ENCODE measurements around the gene PHLDA2.
A peak's percentile ranks its signal among the peaks of the same experiment; 100 is the strongest.
"Not testable (repeated sequence)": the region's sequence is repeated elsewhere in the genome, so short reads cannot be mapped to it uniquely, and the experiment has no call there.

PHLDA2 gene

GRCh38 chr11:2914455-2915195 is 14.6 kb downstream of the PHLDA2 start:
- peak in 1 of 2 experiments; percentile 30 for DNase-seq

GRCh38 chr11:2913776-2914175 is 15.4 kb downstream of the PHLDA2 start:
- no peak for DNase-seq

- no peak for DNase-seq
These were observed 16.2 kb downstream of the PHLDA2 start for GRCh38 chr11:2913019-2913431.

DNA sequence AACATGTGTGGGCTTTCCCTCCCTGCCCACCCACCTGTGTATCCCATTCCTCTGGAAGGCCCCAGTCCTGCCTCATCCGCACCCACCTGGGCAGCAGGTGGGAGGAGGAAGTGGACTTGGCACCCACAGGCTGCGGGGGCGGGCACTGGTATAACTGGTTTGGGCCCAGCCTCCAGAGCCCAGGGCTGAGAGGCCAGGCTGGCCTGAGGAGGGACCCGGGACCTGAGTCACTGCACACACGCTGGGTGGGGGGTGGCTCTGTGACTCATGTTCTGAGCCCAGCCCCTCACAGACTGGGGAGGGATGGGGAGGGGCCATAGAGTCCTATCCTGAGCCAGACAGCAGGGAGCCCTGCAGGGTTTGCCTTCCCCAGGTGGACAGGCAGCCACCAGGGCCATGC is 16.7 kb downstream of the PHLDA2 start:
- DNase-seq, result no peak

DNA sequence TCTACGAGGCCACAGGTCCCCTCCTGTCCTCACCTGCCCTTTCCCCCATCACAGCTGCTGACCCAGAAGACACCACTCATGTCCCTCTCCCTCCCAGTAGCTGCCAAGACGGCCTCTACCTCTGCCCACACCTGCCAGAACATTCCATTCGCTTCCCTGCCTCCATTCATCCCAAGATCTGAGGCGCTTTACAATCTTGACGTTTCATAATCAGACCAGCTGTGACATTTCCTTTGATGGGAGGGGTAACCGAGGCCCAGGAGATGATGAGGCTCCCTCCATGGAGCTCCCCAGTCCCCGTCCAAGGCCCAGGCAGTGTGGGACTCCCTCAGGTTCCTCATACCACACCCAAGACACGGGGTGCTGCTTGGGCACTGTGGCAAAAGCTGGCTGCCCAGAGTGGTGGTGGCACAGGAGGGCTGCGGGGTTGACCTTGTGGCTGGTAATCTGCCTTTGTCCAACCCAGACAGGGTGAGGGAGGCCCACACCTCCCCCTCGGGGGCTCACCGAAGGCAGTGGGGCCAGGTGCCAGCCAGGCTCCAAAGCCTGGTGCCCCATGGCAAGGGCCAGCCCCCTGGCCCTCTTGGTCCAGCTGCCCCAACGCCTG is 17.3 kb downstream of the PHLDA2 start:
- DNase-seq, result no peak

- no peak for DNase-seq
These were observed 18.0 kb downstream of the PHLDA2 start for GRCh38 chr11:2911088-2911784.

DNA sequence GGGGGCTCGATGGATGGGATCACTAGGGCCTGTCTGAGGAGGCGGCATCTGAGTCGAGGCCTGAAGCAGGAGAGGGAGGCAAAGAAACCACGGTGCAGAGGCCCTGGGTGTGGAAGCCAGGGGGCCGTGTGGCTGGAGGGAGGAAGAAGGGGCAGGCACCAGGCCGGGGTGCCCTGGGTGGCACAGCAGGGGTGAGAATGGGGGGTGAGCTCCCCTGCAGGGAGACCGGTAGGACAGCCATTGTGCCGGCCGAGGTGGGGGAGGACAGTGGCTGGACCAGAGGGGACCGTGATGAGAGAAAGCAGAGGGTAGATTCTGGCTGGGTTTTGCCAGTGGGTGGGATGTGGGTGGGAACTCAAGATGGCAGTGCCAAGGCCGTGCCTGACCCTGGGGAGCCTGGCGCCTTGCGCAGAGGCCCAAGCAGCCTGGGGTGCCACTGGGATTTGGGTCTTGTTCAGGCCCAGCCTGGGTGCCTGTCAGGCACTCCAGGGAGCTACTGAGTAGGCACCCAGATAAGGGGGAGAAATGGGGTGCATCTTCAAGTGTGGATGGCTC is 18.7 kb downstream of the PHLDA2 start:
- no peak for DNase-seq

GRCh38 chr11:2909133-2909902 is 19.9 kb downstream of the PHLDA2 start:
- DNase-seq, result no peak

- no peak for DNase-seq
These were observed 21.1 kb downstream of the PHLDA2 start for GRCh38 chr11:2908130-2908529.

- not testable (repeated sequence) for DNase-seq
These were observed 23.9 kb downstream of the PHLDA2 start for GRCh38 chr11:2905299-2905698.

DNA sequence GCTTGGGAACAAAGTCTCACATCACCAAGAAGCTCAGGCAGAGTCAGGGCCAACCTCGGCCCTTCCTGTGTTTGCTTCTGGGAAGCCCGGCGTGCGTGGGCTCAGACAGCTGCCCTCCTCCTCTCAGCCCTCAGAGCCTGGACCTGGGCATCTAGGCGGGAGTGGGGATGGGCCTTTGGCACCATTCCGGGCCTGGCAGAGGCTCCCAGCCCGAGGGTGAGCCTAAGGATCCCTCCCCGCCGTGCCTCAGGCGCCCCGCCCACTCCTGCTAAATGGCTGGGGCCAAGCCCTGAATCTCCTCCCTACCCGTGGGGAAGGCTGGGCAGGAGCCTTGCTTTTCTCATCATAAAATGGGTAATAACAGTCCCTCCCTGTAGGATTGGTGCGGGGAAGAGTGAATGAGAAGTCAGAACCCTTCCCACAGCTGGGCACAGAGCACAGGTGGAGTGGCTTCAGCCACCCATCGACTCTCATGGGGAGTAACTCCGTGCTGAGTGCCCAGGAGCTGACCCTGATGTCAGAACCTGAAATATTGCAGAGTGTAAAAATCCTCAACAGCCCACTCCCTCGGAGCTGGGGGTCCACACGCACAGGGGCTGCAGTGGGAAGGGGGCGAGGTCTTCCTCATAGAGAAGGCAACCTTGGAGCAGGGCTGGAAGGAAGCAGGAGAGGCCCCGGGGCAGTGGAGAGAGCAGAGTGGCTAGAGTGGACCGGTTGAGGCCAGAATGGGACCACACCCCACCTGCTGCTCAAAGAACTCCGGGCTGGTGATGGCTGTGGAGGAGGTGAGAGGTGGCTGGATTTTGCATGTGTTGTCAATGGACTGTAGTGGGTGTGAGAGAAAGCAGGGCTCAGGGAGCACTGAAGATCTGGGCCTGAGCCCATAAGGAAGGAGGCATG is 24.8 kb downstream of the PHLDA2 start:
- DNase-seq, result no peak

GRCh38 chr11:2903672-2904011 is 25.6 kb downstream of the PHLDA2 start:
- DNase-seq, result no peak

DNA sequence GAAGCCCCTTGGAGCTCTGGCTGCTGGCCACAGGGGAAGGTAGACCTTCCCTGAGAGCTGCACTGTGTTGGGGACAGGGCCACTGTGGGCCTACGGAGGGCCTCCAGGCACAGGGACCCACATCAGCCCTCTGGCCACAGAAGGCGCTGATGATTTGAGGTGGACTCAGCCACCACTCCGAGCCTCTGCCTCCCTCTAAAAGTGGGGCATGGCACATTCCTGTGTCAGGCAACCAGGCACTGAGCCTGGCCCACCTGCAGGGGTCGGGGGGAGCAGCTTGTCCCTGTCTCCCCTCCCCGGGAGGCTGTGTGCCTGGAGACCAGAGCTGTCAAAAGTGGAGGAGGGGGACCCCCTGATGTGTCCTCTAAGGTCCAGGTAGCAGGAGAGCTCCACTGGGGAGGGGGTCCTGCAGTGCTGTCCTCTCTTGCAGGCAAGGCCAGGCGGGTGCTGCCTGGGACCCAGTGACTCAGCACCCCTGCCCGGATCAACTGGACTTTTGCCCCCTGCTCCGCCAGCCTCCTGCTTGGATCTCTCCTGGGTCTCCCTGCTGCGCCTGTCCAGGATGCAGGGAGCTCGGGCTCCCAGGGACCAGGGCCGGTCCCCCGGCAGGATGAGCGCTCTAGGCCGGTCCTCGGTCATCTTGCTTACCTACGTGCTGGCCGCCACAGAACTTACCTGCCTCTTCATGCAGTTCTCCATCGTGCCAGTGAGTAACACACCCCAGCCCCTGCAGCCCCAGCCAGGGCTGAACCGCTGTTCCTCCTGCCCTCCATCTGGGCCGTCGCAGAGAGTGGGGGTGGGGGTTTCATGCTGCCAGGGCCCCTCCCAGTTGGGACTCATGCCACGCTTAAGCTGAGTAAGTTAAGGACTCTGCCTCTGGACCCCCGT is 26.2 kb downstream of the PHLDA2 start:
- no peak for DNase-seq

DNA sequence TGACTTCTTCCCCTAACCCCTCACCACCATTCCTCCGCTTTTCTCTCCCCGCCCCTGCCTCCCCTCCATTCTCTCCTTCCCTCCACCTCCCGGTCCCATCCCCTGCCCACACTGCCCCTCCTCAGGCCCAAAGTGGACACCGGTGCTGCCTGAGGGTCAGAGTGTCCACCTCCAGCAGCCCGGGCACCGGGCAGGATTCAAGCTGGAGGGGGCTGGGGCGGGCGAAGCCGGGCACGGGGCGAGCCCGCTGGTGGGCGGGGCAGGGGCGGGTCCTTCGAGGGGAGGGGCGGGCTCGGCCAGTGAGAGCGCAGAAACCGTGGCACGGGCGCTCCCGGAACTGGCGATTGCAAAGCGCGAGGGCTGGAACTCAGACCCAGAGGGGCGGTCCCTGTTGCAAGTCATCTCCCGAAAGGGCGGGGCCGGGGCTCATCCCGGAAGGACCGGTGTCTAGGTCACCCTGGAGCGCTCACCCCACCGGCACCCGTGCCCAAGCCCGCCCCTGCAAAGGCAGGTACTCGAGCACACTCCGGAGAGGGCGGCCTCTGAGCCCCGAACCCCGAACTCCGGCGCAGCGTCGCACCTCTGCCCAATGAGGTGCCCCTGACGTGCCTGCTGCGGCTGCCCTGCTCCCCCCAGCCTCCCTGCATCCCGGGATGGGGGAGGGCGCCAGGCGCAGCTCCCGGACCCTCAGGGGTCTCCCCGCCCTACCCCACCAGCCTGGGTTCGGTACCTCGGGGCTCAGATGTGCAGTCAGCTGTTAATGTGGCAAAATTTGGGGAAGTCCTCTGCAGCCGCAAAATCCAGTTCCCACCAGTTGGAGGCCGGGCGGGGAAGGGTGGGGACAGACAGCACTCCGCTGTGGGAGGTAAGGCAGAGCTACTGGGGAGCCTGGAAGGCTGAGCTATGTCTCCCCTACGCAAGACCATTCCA is 27.1 kb downstream of the PHLDA2 start:
- DNase-seq, result peak; percentile 69 to 79

DNA sequence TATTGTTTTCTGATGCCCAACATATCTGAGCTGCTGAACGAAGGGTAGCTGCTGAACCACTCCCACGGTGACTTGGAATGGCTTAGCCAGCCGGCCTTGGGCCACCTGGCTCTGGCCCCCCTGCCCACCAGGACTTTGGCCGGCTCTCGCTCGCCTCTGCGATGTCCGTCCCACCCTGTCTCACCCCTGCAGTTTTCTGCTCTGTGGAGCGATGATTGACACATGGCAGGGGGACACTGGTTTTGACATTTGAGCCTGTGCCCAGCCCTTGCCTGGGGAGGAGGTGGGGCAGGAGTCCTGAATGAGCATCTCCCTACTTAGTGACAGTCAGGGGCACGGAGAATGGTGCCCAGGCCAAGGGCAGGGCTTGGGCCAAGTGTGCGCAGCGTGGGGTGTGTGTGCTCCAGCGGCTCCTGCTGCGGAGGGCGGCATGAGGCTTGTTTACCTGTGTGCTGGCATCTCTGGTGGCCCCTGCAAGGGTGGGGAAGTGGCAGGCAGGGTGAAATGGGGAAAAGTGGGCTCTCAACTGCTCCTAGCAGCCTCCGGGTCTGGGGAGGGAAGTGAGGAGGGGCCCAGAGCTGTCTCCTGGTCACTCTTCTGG is 27.9 kb downstream of the PHLDA2 start:
- DNase-seq, result no peak

- DNase-seq, result no peak
These were observed 30.0 kb downstream of the PHLDA2 start for GRCh38 chr11:2899080-2899783.

- DNase-seq, result no peak
These were observed 30.7 kb downstream of the PHLDA2 start for GRCh38 chr11:2898366-2899079.

GRCh38 chr11:2897048-2897447 is 32.2 kb downstream of the PHLDA2 start:
- DNase-seq, result no peak

Data from NCI-H2081 (cell line).